SK-N-SH (cell line): ENCODE measurements around the gene TTC32. TPM values are rescaled to one million over a fixed set of nuclear protein-coding genes. Genes with fewer than 3 reads are reported as not detected.

Source experiments
- CTCF ChIA-PET: fragments of 300-600, 350-600 bp; formaldehyde crosslinking; extraction: SDS; loops from one replicate; lab custom pipeline; 2021; lab: Yijun Ruan, JAX
- POLR2A ChIA-PET: fragments of 350-600 bp; sonication (Branson Sonifier 250); formaldehyde crosslinking; extraction: SDS; loops from one replicate; lab custom pipeline; 2020; ENCODE audit warnings: antibody characterized with exemption, inconsistent platforms; lab: Yijun Ruan, JAX
- DNase-seq: peaks from one replicate; pipeline ENCODE4 v3.0.0; 2012
- H2AFZ ChIP-seq: fragments of 200-600 bp; sonication (generic); 2 replicates; pipeline ENCODE4 v1.8.1; 2016; ENCODE audit warnings: antibody characterized with exemption, mild to moderate bottlenecking, low read depth
- H3F3A ChIP-seq: fragments of 200-600 bp; sonication (generic); replicated peaks from 2 replicates; pipeline ENCODE3; 2016; ENCODE audit warnings: antibody characterized with exemption, mild to moderate bottlenecking; ENCODE audit not compliant: insufficient read depth
- H3K27ac ChIP-seq, 2 experiments: fragments of 200-500 bp in 1 of 2; fragments of 200-600 bp in 1 of 2; sonication (Bioruptor generic) in 1 of 2; sonication (generic), shearing (Covaris generic) in 1 of 2; 2 replicates each; pipeline versions ENCODE4 v1.5.1 to v1.6.1; 2014 to 2016; ENCODE audit warnings: low read depth in 2 of 2, inconsistent platforms in 1 of 2, low read length in 1 of 2, mild to moderate bottlenecking in 1 of 2, mixed read lengths in 1 of 2
- H3K27me3 ChIP-seq: fragments of 200-600 bp; sonication (generic), shearing (Covaris generic); 2 replicates; pipeline ENCODE4 v1.6.1; 2016; ENCODE audit warnings: mixed run types; ENCODE audit not compliant: insufficient read depth
- H3K36me3 ChIP-seq, 2 experiments: fragments of 200-500 bp in 1 of 2; fragments of 200-600 bp in 1 of 2; sonication (Bioruptor generic) in 1 of 2; sonication (generic) in 1 of 2; replicated peaks in 1 of 2; 2 replicates each; pipeline versions ENCODE3 to v1.5.1; 2014 to 2016; ENCODE audit warnings: low read length in 1 of 2, mild to moderate bottlenecking in 1 of 2; ENCODE audit not compliant: insufficient read depth in 2 of 2, control insufficient read depth in 1 of 2
- H3K4me1 ChIP-seq, 2 experiments: fragments of 200-500 bp in 1 of 2; fragments of 200-600 bp in 1 of 2; sonication (Bioruptor generic) in 1 of 2; sonication (generic), shearing (Covaris generic) in 1 of 2; 2 replicates each; pipeline versions ENCODE4 v1.5.1 to v1.6.1; 2014 to 2016; ENCODE audit warnings: low read depth in 1 of 2, low read length in 1 of 2, mixed run types in 1 of 2; ENCODE audit not compliant: insufficient read depth in 2 of 2, control insufficient read depth in 1 of 2
- H3K4me2 ChIP-seq: fragments of 200-600 bp; sonication (generic), shearing (Covaris generic); 2 replicates; pipeline ENCODE4 v1.6.1; 2017; ENCODE audit warnings: mixed run types
- H3K4me3 ChIP-seq, 2 experiments: fragments of 200-500 bp in 1 of 2; fragments of 200-600 bp in 1 of 2; sonication (Bioruptor generic) in 1 of 2; sonication (generic), shearing (Covaris generic) in 1 of 2; 2 replicates each; pipeline versions ENCODE4 v1.5.1 to v1.8.1; 2014 to 2016; ENCODE audit warnings: low read depth in 2 of 2, inconsistent platforms in 1 of 2, low read length in 1 of 2, mild to moderate bottlenecking in 1 of 2, mixed read lengths in 1 of 2, moderate library complexity in 1 of 2
- H3K79me2 ChIP-seq: fragments of 200-600 bp; sonication (generic); 2 replicates; pipeline ENCODE4 v1.8.1; 2017; ENCODE audit warnings: mild to moderate bottlenecking; ENCODE audit not compliant: insufficient read depth
- H3K9ac ChIP-seq: fragments of 200-600 bp; sonication (generic); 2 replicates; pipeline ENCODE4 v1.6.1; 2017; ENCODE audit warnings: mixed run types
- H3K9me2 ChIP-seq: fragments of 200-600 bp; sonication (generic); 2 replicates; pipeline ENCODE4 v1.6.1; 2017; ENCODE audit warnings: mixed run types
- H3K9me3 ChIP-seq: fragments of 200-600 bp; sonication (generic); 2 replicates; pipeline ENCODE4 v1.6.1; 2017; ENCODE audit warnings: mixed run types, mild to moderate bottlenecking, moderate library complexity
- H4K20me1 ChIP-seq: fragments of 200-600 bp; sonication (generic); 2 replicates; pipeline ENCODE4 v1.6.1; 2017; ENCODE audit warnings: mild to moderate bottlenecking, mixed run types; ENCODE audit not compliant: insufficient read depth
- CTCF ChIP-seq: fragments of 200-600 bp; sonication (generic); IDR thresholded peaks from 2 replicates; pipeline ENCODE4 v1.6.1; 2017; ENCODE audit warnings: antibody characterized with exemption, mild to moderate bottlenecking, moderate library complexity
- EP300 ChIP-seq, 2 experiments: IDR thresholded peaks; 2 replicates each; pipeline versions ENCODE4 v1.4.0 to v1.6.1; 2012; ENCODE audit warnings: borderline replicate concordance in 1 of 2, low read depth in 1 of 2, low read length in 1 of 2
- EZH2phosphoT487 ChIP-seq: fragments of 200-600 bp; sonication (generic); IDR thresholded peaks from 2 replicates; pipeline ENCODE4 v1.6.1; 2017; ENCODE audit warnings: low read depth, mixed run types, mild to moderate bottlenecking, antibody characterized with exemption, moderate library complexity, borderline replicate concordance
- FOSL2 ChIP-seq: IDR thresholded peaks from 2 replicates; pipeline ENCODE4 v1.4.0; 2012; ENCODE audit warnings: low read depth, mild to moderate bottlenecking, moderate library complexity, borderline replicate concordance
- FOXJ3 ChIP-seq: sonication (generic); formaldehyde crosslinking; IDR thresholded peaks from 2 replicates; pipeline ENCODE4 v1.5.1; 2020; ENCODE audit warnings: mild to moderate bottlenecking, missing genetic modification reagents
- GATA2 ChIP-seq: sonication (generic); formaldehyde crosslinking; IDR thresholded peaks from 2 replicates; pipeline ENCODE4 v1.5.0; 2020; ENCODE audit warnings: mild to moderate bottlenecking, missing genetic modification reagents
- IRF3 ChIP-seq: fragments of 150-350 bp; IDR thresholded peaks from 2 replicates; pipeline ENCODE4 v1.6.1; 2016; ENCODE audit warnings: mild to moderate bottlenecking, low read depth, low read length
- JUND ChIP-seq: IDR thresholded peaks from 2 replicates; pipeline ENCODE4 v1.4.0; 2012
- NRF1 ChIP-seq: IDR thresholded peaks from 2 replicates; pipeline ENCODE4 v1.6.1; 2012; ENCODE audit warnings: low read depth, mild to moderate bottlenecking, low read length
- PBX3 ChIP-seq: IDR thresholded peaks from 2 replicates; pipeline ENCODE4; 2012
- RCOR1 ChIP-seq: fragments of 150-350 bp; IDR thresholded peaks from 2 replicates; pipeline ENCODE4 v1.6.1; 2017; ENCODE audit warnings: antibody characterized with exemption, low read length
- TAF1 ChIP-seq: IDR thresholded peaks from 2 replicates; pipeline ENCODE4 v1.6.1; 2012; ENCODE audit warnings: low read depth, mild to moderate bottlenecking, low read length, moderate library complexity, borderline replicate concordance
- TEAD4 ChIP-seq: IDR thresholded peaks from 2 replicates; pipeline ENCODE4 v1.4.0; 2012; ENCODE audit warnings: mild to moderate bottlenecking, borderline replicate concordance; ENCODE audit not compliant: insufficient read depth
- USF1 ChIP-seq: IDR thresholded peaks from 2 replicates; pipeline ENCODE4 v1.4.0; 2012; ENCODE audit warnings: low read depth, borderline replicate concordance
- ZBTB33 ChIP-seq: IDR thresholded peaks from 2 replicates; pipeline ENCODE4 v1.4.0; 2012; ENCODE audit warnings: low read depth, borderline replicate concordance
- WGBS: methylation state at CpG from one replicate; pipeline ENCODE4 v1.1.6; 2017; ENCODE audit warnings: low lambda C conversion rate; 5-methylcytosine and 5-hydroxymethylcytosine counted together
- polyA plus RNA-seq, 3 experiments: library from polyadenylated mRNA; depleted of rRNA; stranded (reverse); fragments of >200 nt; gene quantifications; 2 replicates each; pipeline ENCODE4 v1.2.3, GENCODE V29; 2012

The TTC32 gene
- polyA plus RNA-seq, 1 of the 3 experiments (the other 2 are of a cell fraction), result 9.1 TPM

GRCh38 chr2:19854596-19855541 lies 46.9 kb downstream of the TTC32 start:
- no peaks in the 10 kb centered on the region for H3K9me2 ChIP-seq
- H3K27me3 ChIP-seq, result peaks cover 28% of the 10 kb centered on the region
- no peaks in the 10 kb centered on the region for H3K4me1 ChIP-seq
- H3K9ac ChIP-seq, result no peak overlapping the region
- TF ChIP-seq RCOR1 (no peak), TEAD4 (no peak), TAF1 (no peak), EP300 (IDR thresholded peaks at IDR 0.05; ENCODE audit: borderline replicate concordance in 1 of 2, low read depth in 1 of 2, low read length in 1 of 2) (no peak), PBX3 (no peak), IRF3 (no peak), ZBTB33 (no peak), NRF1 (no peak), JUND (no peak), USF1 (no peak), GATA2 (CRISPR knock-in tag) (no peak), FOSL2 (no peak), FOXJ3 (no peak), EZH2phosphoT487 (no peak), CTCF (no peak)
- no peaks in the 10 kb centered on the region for H3K9me3 ChIP-seq
- POLR2A ChIA-PET, result no interaction called here
- H3K27ac ChIP-seq, result no peak overlapping the region
- H4K20me1 ChIP-seq, result no peaks in the 10 kb centered on the region
- DNase-seq, result no peak
- no peaks in the 10 kb centered on the region for H3K79me2 ChIP-seq
- no peaks in the 10 kb centered on the region for H3F3A ChIP-seq
- H3K4me2 ChIP-seq, result no peak overlapping the region
- H3K36me3 ChIP-seq, result no peaks in the 10 kb centered on the region
- no peak overlapping the region for H2AFZ ChIP-seq
- 81% methylated on average over 20 of the region's 20 CpGs for WGBS
- H3K4me3 ChIP-seq, result no peak overlapping the region
- CTCF ChIA-PET, result interaction anchor here (0.9 to 5.1 kb wide), 4 partner anchors 8 to 1334 kb away, joined by 3 to 40 read pairs (median 6); no protein-coding TSS in a partner anchor
